CMK (cell line): Measurements from ENCODE around the gene EMC6.
"Not testable (repeated sequence)": the region's sequence is repeated elsewhere in the genome, so short reads cannot be mapped to it uniquely, and the experiment has no call there.

Experiments
- DNase-seq: peaks from one replicate; pipeline ENCODE4 v3.0.0-alpha.2; 2010; ENCODE audit warnings: low read depth

The EMC6 gene

GRCh38 chr17:3681565-3681964 is 13.0 kb downstream of the EMC6 start:
- no peak for DNase-seq

- no peak for DNase-seq
Observed at GRCh38 chr17:3682033-3682432, 13.4 kb downstream of the EMC6 start.

- DNase-seq: no peak
Observed at GRCh38 chr17:3683054-3683511, 14.5 kb downstream of the EMC6 start.

GRCh38 chr17:3685174-3685573 is 16.6 kb downstream of the EMC6 start:
- no peak for DNase-seq

- no peak for DNase-seq
Observed at GRCh38 chr17:3688027-3688553, 19.5 kb downstream of the EMC6 start.

DNA sequence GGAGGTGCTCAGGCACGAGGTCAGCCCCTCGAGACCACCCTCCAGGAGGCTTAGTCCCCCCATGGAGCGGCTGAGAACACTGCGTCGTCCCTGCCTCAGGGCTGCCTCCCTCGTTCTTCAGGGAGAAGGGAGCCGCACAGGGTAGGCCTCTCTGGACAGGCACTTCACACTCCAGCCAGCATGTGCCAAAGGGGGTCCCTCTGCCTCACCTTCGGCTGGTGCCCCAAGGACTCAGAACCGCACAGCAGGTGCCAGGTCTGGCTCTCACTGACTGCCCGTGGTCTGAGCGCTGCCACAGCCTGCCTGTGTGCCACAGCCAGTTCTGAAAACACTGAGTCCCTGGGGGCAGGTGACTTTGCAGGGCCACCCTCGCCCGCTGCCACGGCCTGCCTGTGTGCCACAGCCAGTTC is 20.2 kb downstream of the EMC6 start:
- DNase-seq: no peak

DNA sequence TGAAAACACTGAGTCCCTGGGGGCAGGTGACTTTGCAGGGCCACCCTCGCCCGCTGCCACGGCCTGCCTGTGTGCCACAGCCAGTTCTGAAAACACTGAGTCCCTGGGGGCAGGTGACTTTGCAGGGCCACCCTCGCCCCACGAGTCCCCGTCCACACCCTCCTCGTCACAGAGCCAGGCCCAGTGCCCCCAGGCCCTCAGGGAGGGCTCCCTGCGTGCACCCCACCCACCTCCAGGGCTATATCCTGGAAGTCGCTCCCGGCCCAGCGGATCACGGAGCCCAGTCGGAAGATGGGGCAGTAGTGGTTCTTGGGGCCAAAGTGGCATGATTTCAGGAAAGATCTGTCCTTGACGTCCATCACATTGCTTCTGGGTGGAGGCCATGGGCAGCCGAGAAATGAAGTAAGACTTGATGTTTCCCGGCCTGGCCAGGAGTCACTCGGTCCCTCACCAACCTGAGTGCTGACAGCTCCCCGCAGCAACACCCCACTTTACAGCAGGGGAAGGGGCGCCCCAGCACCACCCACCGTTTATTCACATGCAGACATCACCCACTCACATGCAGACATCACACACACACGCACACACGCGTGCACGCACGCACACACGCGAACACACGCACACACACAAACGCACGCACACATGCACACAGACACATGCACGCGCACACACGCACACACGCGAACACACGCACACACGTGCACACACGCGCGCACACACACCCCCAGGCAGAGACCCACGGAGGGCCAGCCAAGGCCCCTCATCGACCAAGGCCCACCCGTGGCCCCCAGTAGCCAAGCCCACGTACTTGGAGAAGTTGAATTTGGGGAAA is 20.9 kb downstream of the EMC6 start:
- DNase-seq: no peak

- no peak for DNase-seq
Observed at GRCh38 chr17:3690094-3690715, 21.6 kb downstream of the EMC6 start.

DNA sequence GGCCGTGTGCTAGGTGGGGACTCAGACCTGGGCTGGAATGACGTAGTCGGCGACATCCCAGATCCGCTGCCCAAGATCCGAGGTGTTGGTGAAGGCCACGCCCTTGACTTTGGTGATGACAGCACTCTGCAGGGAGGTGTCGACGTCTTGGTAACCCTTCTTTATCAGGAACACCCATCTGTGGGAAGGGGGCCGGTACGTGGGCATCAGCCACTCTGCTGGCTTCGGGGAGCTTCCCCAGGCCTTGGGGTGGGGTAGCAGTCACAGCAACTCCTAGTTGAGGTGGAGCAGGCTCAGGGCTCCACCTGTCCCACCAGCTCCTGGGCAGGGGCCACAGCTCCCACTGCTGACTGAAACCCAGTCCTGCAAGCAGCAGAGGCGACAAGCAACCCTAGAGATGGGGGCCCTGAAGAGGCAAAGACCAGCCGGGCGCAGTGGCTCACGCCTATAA is 23.0 kb downstream of the EMC6 start:
- DNase-seq: no peak

DNA sequence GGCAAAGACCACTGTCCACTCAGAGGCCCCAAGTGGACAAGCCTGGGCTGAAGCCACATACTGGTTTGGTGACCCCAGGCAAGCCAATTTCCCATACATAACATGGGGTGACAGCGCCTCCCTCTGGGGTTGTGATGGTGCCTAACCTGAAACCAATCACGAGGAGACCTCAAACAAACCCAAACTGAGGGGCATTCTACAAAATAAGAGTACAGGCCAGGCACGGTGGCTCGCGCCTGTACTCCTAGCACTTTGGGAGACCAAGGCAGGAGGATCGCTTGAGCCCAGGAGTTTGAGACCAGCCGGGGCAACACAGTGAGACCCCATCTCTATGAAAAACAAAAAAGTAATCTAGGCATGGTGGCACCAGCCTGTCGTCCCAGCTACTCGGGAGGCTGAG is 23.7 kb downstream of the EMC6 start:
- DNase-seq: no peak

GRCh38 chr17:3693141-3693540 is 24.5 kb downstream of the EMC6 start:
- no peak for DNase-seq

GRCh38 chr17:3693829-3694231 is 25.2 kb downstream of the EMC6 start:
- DNase-seq: peak; percentile 34

DNA sequence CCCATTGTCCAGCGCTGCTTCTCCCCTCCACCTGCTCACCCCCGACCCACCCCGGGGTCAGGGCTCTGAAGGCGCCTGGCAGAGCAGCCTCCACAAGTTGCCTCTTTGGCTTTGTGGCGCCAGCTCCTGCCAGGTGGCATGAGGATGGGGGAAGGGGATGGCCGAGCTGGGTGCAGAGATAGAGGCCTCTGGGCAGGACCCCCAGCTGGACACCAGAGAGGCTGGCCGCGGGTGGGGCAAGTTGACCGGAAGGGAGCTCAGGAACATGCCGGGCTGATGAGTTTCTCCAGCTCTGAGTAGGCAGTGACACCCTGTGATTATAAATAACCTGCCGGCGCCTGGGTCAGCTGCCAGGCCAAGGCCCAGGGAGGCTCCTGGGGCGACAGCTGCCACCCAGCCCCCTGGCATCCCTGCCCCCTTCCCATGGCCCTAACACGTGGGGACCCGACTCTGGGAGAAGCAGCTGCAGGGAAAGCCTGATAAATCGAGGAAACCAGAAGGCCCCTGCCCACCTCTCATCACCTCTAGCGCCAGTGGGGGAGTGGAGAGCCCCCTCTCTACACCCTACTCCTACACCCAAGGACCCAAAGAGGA is 26.6 kb downstream of the EMC6 start:
- DNase-seq: no peak

- no peak for DNase-seq
Observed at GRCh38 chr17:3695723-3696411, 27.3 kb downstream of the EMC6 start, which contains the start of gene P2RX5. Gene P2RX5 (minus strand): TSS chr17:3696155. CDS start chr17:3696005, 150 bp downstream.

GRCh38 chr17:3697103-3697476 is 28.5 kb downstream of the EMC6 start:
- no peak for DNase-seq

DNA sequence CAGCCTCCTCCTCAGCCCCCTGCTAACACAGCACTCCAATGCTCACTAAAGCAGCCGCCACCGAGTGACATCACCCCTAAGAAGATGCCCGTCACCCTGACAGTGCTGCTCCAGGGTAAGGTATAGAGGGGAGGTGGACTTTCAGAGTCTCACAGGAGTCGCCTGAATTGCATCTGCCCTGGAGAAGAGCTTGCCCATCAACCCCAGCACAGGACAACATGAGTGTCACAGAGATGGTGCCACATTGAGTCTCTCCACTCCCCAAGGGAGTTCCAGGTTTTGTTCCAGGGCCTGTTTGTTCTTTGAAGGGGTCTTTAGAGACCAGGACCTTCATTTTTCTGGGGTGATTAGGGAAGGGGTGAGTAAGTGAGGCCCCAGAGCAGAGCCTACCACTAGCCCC is 29.5 kb downstream of the EMC6 start:
- DNase-seq: no peak

DNA sequence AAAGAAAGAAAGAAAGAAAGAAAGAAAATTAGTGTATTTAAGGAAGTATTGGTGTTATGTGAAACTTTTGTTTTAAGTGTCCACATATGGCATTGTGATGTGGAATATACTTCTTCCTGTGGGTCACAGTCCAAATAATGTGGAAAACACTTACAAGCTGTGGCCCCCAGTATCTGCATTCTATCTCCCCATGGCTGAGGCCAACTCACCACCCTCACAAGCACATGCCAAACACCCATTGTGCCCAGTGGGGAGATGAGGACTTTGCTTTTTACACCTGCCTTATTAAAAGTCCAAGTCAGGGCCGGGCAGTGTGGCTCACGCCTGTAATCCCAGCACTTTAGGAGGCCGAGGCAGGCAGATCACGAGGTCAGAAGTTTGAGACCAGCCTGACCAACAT is 31.3 kb downstream of the EMC6 start:
- DNase-seq: no peak

DNA sequence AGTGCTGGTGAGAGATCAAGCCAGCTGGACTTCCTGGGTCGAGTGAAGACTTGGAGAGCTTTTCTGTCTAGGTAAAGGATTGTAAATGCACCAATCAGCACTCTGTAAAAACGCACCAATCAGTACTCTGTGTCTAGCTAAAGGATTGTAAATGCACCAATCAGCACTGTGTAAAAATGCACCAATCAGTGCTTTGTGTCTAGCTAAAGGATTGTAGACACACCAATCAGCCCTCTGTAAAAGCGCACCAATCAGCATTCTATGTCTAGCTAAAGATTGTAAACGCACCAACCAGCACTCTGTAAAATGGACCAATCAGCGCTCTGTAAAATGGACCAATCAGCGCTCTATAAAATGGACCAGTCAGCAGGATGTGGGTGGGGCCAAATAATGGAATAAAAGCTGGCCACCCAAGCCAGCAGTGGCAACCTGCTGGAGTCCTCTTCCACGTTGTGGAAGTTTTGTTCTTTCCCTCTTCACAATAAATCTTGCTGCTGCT is 33.5 kb downstream of the EMC6 start:
- DNase-seq: not testable (repeated sequence)

- DNase-seq: no peak
Observed at GRCh38 chr17:3704931-3705717, 36.5 kb downstream of the EMC6 start.

DNA sequence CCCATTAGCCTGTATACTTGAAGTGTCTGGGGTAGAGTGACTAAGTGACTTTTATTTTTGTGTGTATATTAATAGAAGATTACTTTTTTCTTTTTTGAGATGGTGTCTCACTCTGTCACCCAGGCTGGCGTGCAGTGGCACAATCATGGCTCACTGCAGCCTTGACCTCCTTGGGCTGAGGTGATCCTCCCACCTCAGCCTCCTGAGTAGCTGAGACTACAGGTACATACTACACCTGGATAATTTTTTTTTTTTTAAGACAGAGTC is 37.0 kb downstream of the EMC6 start:
- DNase-seq: not testable (repeated sequence)

DNA sequence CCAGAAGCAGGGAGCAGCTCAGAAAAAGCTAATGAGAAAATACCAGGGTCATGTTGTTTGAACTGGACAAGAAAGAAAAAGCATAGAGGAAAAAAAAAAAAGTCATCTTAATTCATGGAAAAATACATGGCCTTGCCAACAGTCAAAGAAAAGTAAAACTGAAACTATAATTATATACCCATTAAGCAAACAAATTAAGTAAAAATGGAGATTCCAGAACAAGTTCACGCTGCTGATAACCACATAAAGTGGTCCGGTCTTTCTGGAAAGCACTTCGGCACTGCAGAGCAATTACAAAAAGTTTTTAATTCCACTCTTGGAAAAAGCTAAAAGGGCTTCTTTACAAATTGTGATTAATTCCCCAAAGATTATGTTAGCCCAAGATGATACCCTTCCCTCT is 39.8 kb downstream of the EMC6 start:
- no peak for DNase-seq
